Fibroblast of lung (primary cell): ENCODE data around the gene CMSS1.

Source experiments
- CTCF ChIP-seq, 2 donors: IDR thresholded peaks in 1 of 2; conservative IDR thresholded peaks in 1 of 2; 1 replicate in 1 of 2; 2 replicates in 1 of 2; pipeline ENCODE4 v1.5.1; 2011 to 2012; ENCODE audit warnings: low read length in 2 of 2, control low read depth in 1 of 2, inconsistent platforms in 1 of 2, low read depth in 1 of 2, mild to moderate bottlenecking in 1 of 2
- EZH2 ChIP-seq: IDR thresholded peaks from 2 replicates; pipeline ENCODE4 v1.5.1; 2012; ENCODE audit warnings: low read length, control low read depth, mild to moderate bottlenecking; ENCODE audit errors: missing control alignments

GRCh38 chr3:100032243-100032642, 214.6 kb downstream of the CMSS1 start:
- TF ChIP-seq CTCF (conservative IDR thresholded peaks at IDR 0.05 in 1 of 2, IDR thresholded peaks at IDR 0.05 in 1 of 2; ENCODE audit: low read depth in 1 of 2, low read length in 2 of 2) (no peak), EZH2 (no peak)
